Mesodermal cell (in vitro differentiated cells): ENCODE results near the gene KIAA1549. TPM values are rescaled to one million over a fixed set of nuclear protein-coding genes. Genes with fewer than 3 reads are reported as not detected.
A peak's percentile ranks its signal among the peaks of the same experiment; 100 is the strongest.
"Not testable (repeated sequence)": the region's sequence is repeated elsewhere in the genome, so short reads cannot be mapped to it uniquely, and the experiment has no call there.

ENCODE experiments used
- H3K27ac ChIP-seq: 2 replicates; pipeline ENCODE4 v1.7.0; 2013; ENCODE audit warnings: mild to moderate bottlenecking, low read depth, low read length, moderate library complexity; ENCODE audit not compliant: severe bottlenecking
- H3K36me3 ChIP-seq: 2 replicates; pipeline ENCODE4 v1.7.1; 2013; ENCODE audit warnings: mild to moderate bottlenecking, low read length, moderate library complexity; ENCODE audit not compliant: control insufficient read depth, insufficient read depth
- H3K4me1 ChIP-seq: one replicate; pipeline ENCODE4 v1.7.1; 2013; ENCODE audit warnings: mild to moderate bottlenecking, low read length; ENCODE audit not compliant: insufficient read depth, control insufficient read depth, poor library complexity, severe bottlenecking
- H3K4me3 ChIP-seq: 2 replicates; pipeline ENCODE4 v1.7.0; 2013; ENCODE audit warnings: low read length, control low read depth, mild to moderate bottlenecking; ENCODE audit not compliant: insufficient read depth, poor library complexity, severe bottlenecking; ENCODE audit errors: extremely low read depth
- H3K9me3 ChIP-seq: 2 replicates; pipeline ENCODE4 v1.7.1; 2013; ENCODE audit warnings: mild to moderate bottlenecking, low read length, moderate library complexity; ENCODE audit not compliant: control insufficient read depth
- WGBS, 2 experiments: methylation state at CpG; one replicate each; pipeline ENCODE4 v1.1.5; 2013; ENCODE audit warnings: missing lambda C conversion rate in 2 of 2; ENCODE audit not compliant: insufficient coverage in 2 of 2; 5-methylcytosine and 5-hydroxymethylcytosine counted together
- polyA plus RNA-seq, 2 experiments: library from polyadenylated mRNA; stranded (reverse); fragments of 50-300 nt; gene quantifications; one replicate each; pipeline ENCODE4 v1.2.3, GENCODE V29; 2013

The KIAA1549 gene
- 14.8 TPM for polyA plus RNA-seq (2013, experiment 1 of 2)
- 13.1 TPM for polyA plus RNA-seq (2013, experiment 2 of 2)

- H3K9me3 ChIP-seq = no peaks in the 10 kb centered on the region
- H3K27ac ChIP-seq = peak within 1 kb of the TSS; percentile 43
- 1 to 2% methylated on average over 56 to 100 of the region's 105 CpGs for WGBS, 2 experiments
- peaks cover 3% of the 10 kb centered on the region for H3K36me3 ChIP-seq
- peak within 1 kb of the TSS; percentile 63 for H3K4me3 ChIP-seq
- peaks cover 17% of the 10 kb centered on the region for H3K4me1 ChIP-seq
Observed at GRCh38 chr7:138981332-138982203, at the start of gene KIAA1549. Gene KIAA1549 (minus strand): TSS chr7:138981389. CDS start chr7:138981269, 120 bp downstream.

DNA sequence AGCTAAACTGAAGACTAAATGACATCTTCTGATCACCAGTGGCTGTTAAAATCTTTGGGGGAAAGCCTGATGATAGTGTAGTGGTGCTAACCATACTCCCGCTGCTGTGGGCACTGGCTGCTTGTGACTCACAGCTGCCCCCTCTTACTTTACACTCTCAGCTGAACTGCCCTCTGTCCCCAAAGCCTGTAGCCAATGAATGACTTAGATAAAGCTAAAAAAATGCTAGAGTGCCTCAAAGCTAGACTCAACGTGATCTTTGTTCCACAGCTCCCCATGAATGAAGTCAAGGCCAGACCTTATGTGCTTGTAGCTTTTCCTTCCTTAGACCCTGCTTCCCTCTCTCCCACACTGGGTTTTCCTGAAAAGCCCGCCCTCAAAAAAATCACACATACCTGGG lies 48.2 kb upstream of the KIAA1549 start:
- WGBS, 2 experiments = 86 to 90% methylated on average over 2 to 3 of the region's 3 CpGs
- Histone ChIP-seq H3K27ac (no peak overlapping the region), H3K9me3 (no peaks in the 10 kb centered on the region), H3K4me1 (peaks cover under 1% of the 10 kb centered on the region), H3K36me3 (peaks cover 87% of the 10 kb centered on the region), H3K4me3 (no peak overlapping the region)

DNA sequence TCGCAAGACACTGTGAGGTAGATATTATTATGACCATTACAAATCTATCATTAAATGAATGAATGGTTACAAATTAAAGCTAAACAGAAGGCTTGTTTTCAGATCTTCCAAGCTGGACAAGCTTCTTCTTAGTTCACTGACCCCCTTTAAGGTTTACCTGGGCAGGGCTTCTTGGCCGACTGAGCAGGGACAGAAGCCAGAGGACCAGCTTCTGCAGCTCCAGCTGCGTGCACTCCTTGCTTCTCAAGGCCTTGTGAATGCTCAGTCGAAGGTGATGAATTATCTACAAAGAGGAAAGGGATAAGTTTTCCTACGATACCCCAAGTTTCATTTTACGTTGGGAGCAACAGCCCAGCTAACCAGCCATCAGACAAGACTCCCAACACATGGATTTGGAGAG lies 45.4 kb upstream of the KIAA1549 start:
- Histone ChIP-seq H3K27ac (no peak overlapping the region), H3K4me3 (no peak overlapping the region), H3K36me3 (peaks cover 73% of the 10 kb centered on the region), H3K9me3 (no peaks in the 10 kb centered on the region), H3K4me1 (no peaks in the 10 kb centered on the region)
- 96 to 100% methylated on average over 2 to 3 of the region's 6 CpGs for WGBS, 2 experiments

DNA sequence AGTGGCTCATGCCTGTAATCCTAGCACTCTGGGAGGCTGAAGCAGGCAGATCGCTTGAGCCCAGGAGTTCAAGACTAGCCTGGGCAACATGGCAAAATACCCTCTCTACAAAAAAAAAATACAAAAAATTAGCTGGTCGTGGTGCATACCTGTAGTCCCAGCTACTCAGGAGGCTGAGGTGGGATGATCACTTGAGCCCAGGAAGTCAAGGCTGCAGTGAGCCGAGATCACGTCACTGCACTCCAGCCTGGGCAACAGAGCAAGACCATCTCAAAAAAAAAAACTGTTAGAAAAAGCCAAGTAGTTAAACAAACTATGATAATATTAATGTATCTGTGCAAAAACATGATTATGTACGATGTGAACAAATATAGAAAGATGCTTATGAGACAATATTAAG lies 44.7 kb upstream of the KIAA1549 start:
- WGBS, 2 experiments = 83 to 95% methylated on average over 1 to 3 of the region's 5 CpGs
- peaks cover 68% of the 10 kb centered on the region for H3K36me3 ChIP-seq
- H3K27ac ChIP-seq, H3K9me3 ChIP-seq, H3K4me3 ChIP-seq, H3K4me1 ChIP-seq: not testable (repeated sequence)

- Histone ChIP-seq H3K9me3 (no peaks in the 10 kb centered on the region), H3K27ac (no peak overlapping the region), H3K4me3 (no peak overlapping the region), H3K4me1 (no peaks in the 10 kb centered on the region), H3K36me3 (peaks cover 54% of the 10 kb centered on the region)
- WGBS, 2 experiments = 83 to 87% methylated on average over 3 of the region's 5 CpGs
Observed at GRCh38 chr7:139023076-139023475, 41.9 kb upstream of the KIAA1549 start.

GRCh38 chr7:139022286-139022685 lies 41.1 kb upstream of the KIAA1549 start:
- 40 to 85% methylated on average over 1 to 4 of the region's 4 CpGs for WGBS, 2 experiments
- no peak overlapping the region for H3K27ac ChIP-seq
- no peaks in the 10 kb centered on the region for H3K9me3 ChIP-seq
- H3K4me3 ChIP-seq = no peak overlapping the region
- peaks cover 48% of the 10 kb centered on the region for H3K36me3 ChIP-seq
- no peaks in the 10 kb centered on the region for H3K4me1 ChIP-seq

DNA sequence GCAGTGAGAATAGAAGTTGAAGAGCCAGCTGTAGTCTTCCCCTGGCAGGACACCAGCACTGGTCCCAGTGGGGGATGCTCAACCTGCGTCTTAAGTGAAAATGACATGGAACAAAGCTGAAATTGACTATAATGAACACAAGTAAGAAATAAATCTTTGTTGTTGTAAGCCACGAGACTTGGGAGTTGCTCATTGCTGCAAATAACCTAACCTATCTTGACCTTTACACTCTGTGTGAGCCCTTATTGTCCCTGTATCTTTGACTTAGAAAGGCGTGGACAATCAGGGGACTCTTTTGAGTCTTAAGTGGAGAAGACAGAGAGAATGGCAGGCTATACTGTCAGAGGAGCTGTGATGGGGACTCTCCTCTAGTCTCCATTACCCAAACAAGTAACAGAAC lies 37.7 kb upstream of the KIAA1549 start:
- no peaks in the 10 kb centered on the region for H3K4me1 ChIP-seq
- H3K4me3 ChIP-seq = no peak overlapping the region
- peaks cover 21% of the 10 kb centered on the region for H3K36me3 ChIP-seq
- WGBS, 2 experiments = 92 to 100% methylated on average over 1 to 2 of the region's 3 CpGs
- no peak overlapping the region for H3K27ac ChIP-seq
- no peaks in the 10 kb centered on the region for H3K9me3 ChIP-seq

- H3K4me3 ChIP-seq = no peak overlapping the region
- no peak overlapping the region for H3K27ac ChIP-seq
- H3K4me1 ChIP-seq = no peaks in the 10 kb centered on the region
- peaks cover 10% of the 10 kb centered on the region for H3K36me3 ChIP-seq
- WGBS, 2 experiments = 49 to 57% methylated on average over 5 to 6 of the region's 7 CpGs
- H3K9me3 ChIP-seq = no peaks in the 10 kb centered on the region
Observed at GRCh38 chr7:139016931-139017511, 35.8 kb upstream of the KIAA1549 start.

DNA sequence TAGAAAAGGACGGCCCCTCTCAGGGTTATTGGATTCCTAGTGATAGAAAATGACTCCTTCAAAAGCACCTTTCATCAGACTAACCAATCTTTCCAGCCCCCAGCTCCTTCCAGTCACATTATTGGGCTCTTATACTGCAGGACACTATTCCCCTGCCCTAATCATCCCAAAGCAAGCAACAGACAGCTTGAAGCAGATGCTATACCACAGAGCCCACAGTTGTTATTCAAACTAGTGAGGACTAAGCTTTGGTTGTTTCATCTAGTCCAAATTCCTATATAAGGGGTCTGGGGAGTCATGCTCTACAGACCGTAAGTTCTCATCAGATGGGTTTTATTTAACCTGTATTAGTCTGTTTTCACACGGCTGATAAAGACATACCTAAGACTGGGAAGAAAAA lies 30.2 kb upstream of the KIAA1549 start:
- H3K4me1 ChIP-seq = no peaks in the 10 kb centered on the region
- no peak overlapping the region for H3K27ac ChIP-seq
- H3K36me3 ChIP-seq = no peaks in the 10 kb centered on the region
- no peak overlapping the region for H3K4me3 ChIP-seq
- no peaks in the 10 kb centered on the region for H3K9me3 ChIP-seq
- WGBS, 2 experiments = 100% methylated on average over 1 to 3 of the region's 3 CpGs

GRCh38 chr7:139004321-139005090 lies 23.3 kb upstream of the KIAA1549 start:
- H3K9me3 ChIP-seq = peaks cover 14% of the 10 kb centered on the region
- no peaks in the 10 kb centered on the region for H3K4me1 ChIP-seq
- H3K36me3 ChIP-seq = no peaks in the 10 kb centered on the region
- no peak overlapping the region for H3K27ac ChIP-seq
- no peak overlapping the region for H3K4me3 ChIP-seq
